Measurements from ENCODE around the gene GRAP. TPM values are rescaled to one million over a fixed set of nuclear protein-coding genes. Genes with fewer than 3 reads are reported as not detected.

Gene GRAP
- total RNA-seq, 2 donors from 2014 or later = 9.7 to 15.9 TPM

DNA sequence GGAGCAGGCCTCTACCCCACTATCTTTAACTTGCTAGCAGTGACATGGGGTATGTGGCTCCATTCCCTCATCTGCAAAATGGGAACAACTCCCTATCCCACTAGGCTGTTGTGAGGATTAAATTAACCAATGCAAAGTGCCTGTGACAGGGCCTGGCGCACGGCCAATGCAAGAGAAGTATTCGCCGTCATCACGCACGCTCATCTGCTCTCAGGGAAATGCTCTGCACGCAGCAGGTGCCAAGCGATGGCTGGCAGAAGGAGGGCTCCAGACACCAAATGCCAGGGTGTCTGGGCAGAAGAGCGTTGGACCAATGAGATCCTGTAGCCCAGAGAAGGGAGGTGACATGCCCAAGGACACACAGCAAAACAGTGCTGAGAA is 59.5 kb downstream of the GRAP start:
- H3K27ac Mint-ChIP-seq = no peak overlapping the region
- H3K9me3 Mint-ChIP-seq = no peaks in the 10 kb centered on the region
- H3K36me3 Mint-ChIP-seq (ENCODE audit: insufficient read depth in 2 of 2) = no peaks in the 10 kb centered on the region
- ATAC-seq (replicated peaks in 1 of 2) (no peak), DNase-seq (no peak)
- no peak overlapping the region for H3K4me3 Mint-ChIP-seq
- peaks cover 20% of the 10 kb centered on the region for H3K4me1 Mint-ChIP-seq (ENCODE audit: low read depth)
- H3K27me3 Mint-ChIP-seq (ENCODE audit: low read depth) = no peaks in the 10 kb centered on the region

- ATAC-seq (replicated peaks in 1 of 2) (peak in 1 of 2 donors; percentile 39), DNase-seq (peak in 1 of 2 donors; percentile 28)
- H3K36me3 Mint-ChIP-seq (ENCODE audit: insufficient read depth in 2 of 2) = no peaks in the 10 kb centered on the region
- no peaks in the 10 kb centered on the region for H3K27me3 Mint-ChIP-seq (ENCODE audit: low read depth)
- no peak overlapping the region for H3K27ac Mint-ChIP-seq
- peaks cover 19% of the 10 kb centered on the region for H3K4me1 Mint-ChIP-seq (ENCODE audit: low read depth)
- H3K9me3 Mint-ChIP-seq = no peaks in the 10 kb centered on the region
- no peak overlapping the region for H3K4me3 Mint-ChIP-seq
Measured at GRCh38 chr17:18986541-18987229, 60.1 kb downstream of the GRAP start.

- no peaks in the 10 kb centered on the region for H3K27me3 Mint-ChIP-seq (ENCODE audit: low read depth)
- peaks cover 19% of the 10 kb centered on the region for H3K4me1 Mint-ChIP-seq (ENCODE audit: low read depth)
- DNase-seq = no peak
- no peaks in the 10 kb centered on the region for H3K9me3 Mint-ChIP-seq
- ATAC-seq (replicated peaks in 1 of 2) = no peak
- H3K36me3 Mint-ChIP-seq (ENCODE audit: insufficient read depth in 2 of 2) = no peaks in the 10 kb centered on the region
- H3K4me3 Mint-ChIP-seq = no peak overlapping the region
- H3K27ac Mint-ChIP-seq = no peak overlapping the region
Measured at GRCh38 chr17:18985475-18985874, 61.3 kb downstream of the GRAP start.

DNA sequence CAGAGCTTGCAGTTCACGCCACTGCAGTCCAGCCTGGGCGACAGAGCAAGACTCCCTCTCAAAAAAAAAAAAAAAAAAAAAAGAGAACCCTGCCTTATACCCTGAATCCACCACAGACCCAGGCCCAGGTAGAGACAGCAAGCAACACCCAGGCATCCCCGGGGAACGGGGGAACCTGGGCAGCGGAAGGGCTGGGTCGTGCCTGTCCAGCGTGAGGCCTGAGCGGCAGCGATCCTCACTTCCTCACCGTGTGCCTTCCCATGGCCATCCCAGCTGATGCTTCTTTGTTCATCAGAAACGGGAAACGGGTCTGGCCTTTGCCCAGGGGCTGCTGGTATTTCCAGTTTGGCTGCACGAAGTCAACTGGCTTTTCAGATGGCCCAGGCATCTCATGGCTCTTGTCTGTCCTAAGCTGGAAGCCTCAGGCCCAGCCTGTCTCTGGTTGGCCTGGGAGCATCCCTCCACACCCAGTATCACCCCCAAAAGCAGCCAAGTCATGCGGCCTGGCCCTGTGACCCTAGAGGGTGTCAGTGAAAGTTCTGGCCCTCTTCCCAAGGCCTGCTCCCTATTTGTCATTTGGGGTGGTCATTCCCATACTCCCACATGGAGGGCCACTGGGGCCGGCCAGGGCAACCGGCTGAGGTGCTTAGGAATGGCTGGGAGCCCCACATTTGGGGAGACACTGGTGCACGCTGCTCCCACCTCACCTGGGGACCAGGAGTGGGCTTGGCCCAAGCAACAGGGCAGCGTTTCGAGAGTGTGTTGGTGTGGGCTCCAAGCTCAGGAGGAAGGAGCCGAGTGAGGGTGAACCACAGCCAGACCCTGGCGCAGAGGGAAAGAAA is 62.3 kb downstream of the GRAP start:
- Mint-ChIP-seq H3K9me3 (no peaks in the 10 kb centered on the region), H3K4me1 (ENCODE audit: low read depth) (peaks cover 19% of the 10 kb centered on the region), H3K36me3 (ENCODE audit: insufficient read depth in 2 of 2) (no peaks in the 10 kb centered on the region), H3K27me3 (ENCODE audit: low read depth) (no peaks in the 10 kb centered on the region), H3K4me3 (no peak overlapping the region), H3K27ac (no peak overlapping the region)
- ATAC-seq (replicated peaks in 1 of 2) (no peak), DNase-seq (no peak)

- H3K27ac Mint-ChIP-seq = no peak overlapping the region
- no peak for DNase-seq
- H3K36me3 Mint-ChIP-seq (ENCODE audit: insufficient read depth in 2 of 2) = peaks cover 0 to 5% of the 10 kb centered on the region in 2 donors
- H3K4me3 Mint-ChIP-seq = no peak overlapping the region
- H3K4me1 Mint-ChIP-seq (ENCODE audit: low read depth) = peaks cover 6% of the 10 kb centered on the region
- no peaks in the 10 kb centered on the region for H3K9me3 Mint-ChIP-seq
- no peaks in the 10 kb centered on the region for H3K27me3 Mint-ChIP-seq (ENCODE audit: low read depth)
- peak; percentile 49 to 50 for ATAC-seq (replicated peaks in 1 of 2)
Measured at GRCh38 chr17:18981642-18982424, 64.9 kb downstream of the GRAP start.

DNA sequence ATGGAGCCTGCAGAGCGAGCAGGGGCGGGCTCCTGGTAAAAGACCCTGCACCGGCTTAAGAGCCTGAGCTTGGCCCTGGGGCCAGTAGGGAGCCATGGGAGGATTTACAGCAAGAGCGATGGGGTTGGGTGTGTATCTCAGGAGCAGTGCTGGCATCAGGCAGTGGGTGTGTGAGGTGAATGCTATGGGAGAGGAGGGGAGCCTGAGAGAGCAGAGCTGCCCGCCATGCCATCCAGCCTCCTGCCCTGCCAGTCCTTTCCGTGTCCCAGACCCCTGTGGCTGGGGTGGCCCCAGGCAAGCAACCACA is 65.5 kb downstream of the GRAP start:
- Mint-ChIP-seq H3K27ac (no peak overlapping the region), H3K4me3 (no peak overlapping the region), H3K4me1 (ENCODE audit: low read depth) (peaks cover 5% of the 10 kb centered on the region), H3K9me3 (no peaks in the 10 kb centered on the region), H3K36me3 (ENCODE audit: insufficient read depth in 2 of 2) (peaks cover 0 to 5% of the 10 kb centered on the region in 2 donors), H3K27me3 (ENCODE audit: low read depth) (no peaks in the 10 kb centered on the region)
- DNase-seq = no peak
- ATAC-seq (replicated peaks in 1 of 2) = no peak

- Mint-ChIP-seq H3K36me3 (ENCODE audit: insufficient read depth in 2 of 2) (peaks cover 0 to 5% of the 10 kb centered on the region in 2 donors), H3K4me3 (no peak overlapping the region), H3K27me3 (ENCODE audit: low read depth) (no peaks in the 10 kb centered on the region), H3K9me3 (no peaks in the 10 kb centered on the region), H3K4me1 (ENCODE audit: low read depth) (peaks cover 5% of the 10 kb centered on the region), H3K27ac (no peak overlapping the region)
- DNase-seq = no peak
- no peak for ATAC-seq (replicated peaks in 1 of 2)
Measured at GRCh38 chr17:18980682-18981334, 65.9 kb downstream of the GRAP start.

DNA sequence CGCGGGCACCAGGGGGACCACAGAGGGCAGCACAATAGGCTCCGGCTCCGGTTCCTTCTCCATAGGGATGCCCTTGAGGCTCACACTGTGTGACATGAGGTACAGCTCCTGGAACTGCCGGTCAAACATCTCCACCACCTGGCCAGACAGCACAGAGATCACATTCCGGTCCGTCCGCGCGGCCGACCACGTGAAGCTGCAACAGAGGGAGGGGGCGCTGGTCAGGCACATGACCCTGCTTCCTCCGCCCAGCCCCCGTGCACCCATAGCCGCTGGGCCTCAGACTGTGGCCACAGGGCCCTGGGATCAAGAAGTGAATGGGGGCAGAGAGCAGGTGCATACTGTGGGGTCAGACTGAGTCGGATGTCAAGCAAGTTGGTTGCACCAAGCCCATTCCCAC is 68.1 kb downstream of the GRAP start:
- no peak for DNase-seq
- H3K27ac Mint-ChIP-seq = no peak overlapping the region
- H3K9me3 Mint-ChIP-seq = no peaks in the 10 kb centered on the region
- H3K4me1 Mint-ChIP-seq (ENCODE audit: low read depth) = peaks cover 18% of the 10 kb centered on the region
- H3K27me3 Mint-ChIP-seq (ENCODE audit: low read depth) = no peaks in the 10 kb centered on the region
- H3K4me3 Mint-ChIP-seq = no peak overlapping the region
- ATAC-seq (replicated peaks in 1 of 2) = no peak
- peaks cover 3 to 8% of the 10 kb centered on the region in 2 donors for H3K36me3 Mint-ChIP-seq (ENCODE audit: insufficient read depth in 2 of 2)

DNA sequence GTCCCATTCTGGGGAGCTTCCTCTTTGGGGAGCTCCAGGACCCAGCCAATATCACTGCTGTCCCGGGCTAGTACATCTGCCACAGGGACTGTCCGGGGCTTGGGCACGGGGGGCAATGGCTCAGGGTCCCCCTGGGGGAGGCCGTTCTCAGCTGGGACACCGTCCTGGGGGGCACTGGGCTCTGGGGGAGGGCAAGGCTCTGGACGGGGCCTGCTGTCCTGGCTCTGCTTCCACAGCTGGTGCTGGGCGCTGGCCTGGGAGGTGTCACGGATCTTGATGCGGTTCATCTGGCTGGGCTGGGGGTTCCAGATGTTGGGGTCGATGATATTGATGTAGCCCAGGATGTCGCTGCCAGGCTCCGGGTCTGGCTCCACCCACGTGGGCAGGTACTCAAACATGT is 68.7 kb downstream of the GRAP start:
- Mint-ChIP-seq H3K27me3 (ENCODE audit: low read depth) (no peaks in the 10 kb centered on the region), H3K36me3 (ENCODE audit: insufficient read depth in 2 of 2) (peaks cover 3 to 8% of the 10 kb centered on the region in 2 donors), H3K9me3 (no peaks in the 10 kb centered on the region), H3K4me1 (ENCODE audit: low read depth) (peaks cover 18% of the 10 kb centered on the region), H3K4me3 (no peak overlapping the region), H3K27ac (no peak overlapping the region)
- no peak for ATAC-seq (replicated peaks in 1 of 2)
- no peak for DNase-seq

- H3K27ac Mint-ChIP-seq = no peak overlapping the region
- DNase-seq (no peak), ATAC-seq (replicated peaks in 1 of 2) (no peak)
- no peak overlapping the region for H3K4me3 Mint-ChIP-seq
- no peaks in the 10 kb centered on the region for H3K27me3 Mint-ChIP-seq (ENCODE audit: low read depth)
- no peaks in the 10 kb centered on the region for H3K9me3 Mint-ChIP-seq
- peaks cover 18% of the 10 kb centered on the region for H3K4me1 Mint-ChIP-seq (ENCODE audit: low read depth)
- peaks cover 3 to 8% of the 10 kb centered on the region in 2 donors for H3K36me3 Mint-ChIP-seq (ENCODE audit: insufficient read depth in 2 of 2)
Measured at GRCh38 chr17:18977646-18978045, 69.1 kb downstream of the GRAP start.

- Mint-ChIP-seq H3K36me3 (ENCODE audit: insufficient read depth in 2 of 2) (peaks cover 3 to 8% of the 10 kb centered on the region in 2 donors), H3K27ac (no peak overlapping the region), H3K9me3 (no peaks in the 10 kb centered on the region), H3K27me3 (ENCODE audit: low read depth) (no peaks in the 10 kb centered on the region), H3K4me1 (ENCODE audit: low read depth) (peaks cover 14% of the 10 kb centered on the region), H3K4me3 (no peak overlapping the region)
- ATAC-seq (replicated peaks in 1 of 2) = no peak
- DNase-seq = no peak
Measured at GRCh38 chr17:18977021-18977420, 69.7 kb downstream of the GRAP start.

DNA sequence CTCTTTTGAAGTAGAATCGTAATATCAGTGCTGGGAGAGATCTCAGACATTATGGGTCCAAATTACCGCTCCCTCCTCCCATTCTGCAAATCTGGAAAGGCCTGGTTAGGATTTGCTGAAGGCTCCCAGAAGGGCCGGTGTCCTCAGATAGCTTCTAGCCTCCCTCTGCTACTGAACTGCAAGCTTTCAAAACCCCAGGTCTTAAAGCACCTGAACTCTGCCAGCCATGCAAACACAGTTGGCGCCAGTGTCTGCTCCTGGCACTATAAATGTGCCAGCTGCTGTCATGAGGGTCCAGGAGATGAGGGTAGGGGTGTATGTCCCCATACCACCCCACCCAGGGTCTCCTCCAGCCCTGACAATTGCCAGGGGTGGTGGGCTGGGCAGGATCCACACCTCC is 70.6 kb downstream of the GRAP start:
- Mint-ChIP-seq H3K27ac (no peak overlapping the region), H3K36me3 (ENCODE audit: insufficient read depth in 2 of 2) (peaks cover 3 to 8% of the 10 kb centered on the region in 2 donors), H3K4me3 (no peak overlapping the region), H3K9me3 (no peaks in the 10 kb centered on the region), H3K4me1 (ENCODE audit: low read depth) (peaks cover 13% of the 10 kb centered on the region), H3K27me3 (ENCODE audit: low read depth) (no peaks in the 10 kb centered on the region)
- DNase-seq (no peak), ATAC-seq (replicated peaks in 1 of 2) (no peak)

GRCh38 chr17:18975597-18975996 is 71.2 kb downstream of the GRAP start:
- H3K27ac Mint-ChIP-seq = no peak overlapping the region
- DNase-seq (no peak), ATAC-seq (replicated peaks in 1 of 2) (no peak)
- H3K36me3 Mint-ChIP-seq (ENCODE audit: insufficient read depth in 2 of 2) = peaks cover 3 to 8% of the 10 kb centered on the region in 2 donors
- peaks cover 13% of the 10 kb centered on the region for H3K4me1 Mint-ChIP-seq (ENCODE audit: low read depth)
- H3K4me3 Mint-ChIP-seq = no peak overlapping the region
- no peaks in the 10 kb centered on the region for H3K27me3 Mint-ChIP-seq (ENCODE audit: low read depth)
- H3K9me3 Mint-ChIP-seq = no peaks in the 10 kb centered on the region

Measured in activated T-cell treated with anti-CD3 and anti-CD28 coated beads, Interleukin-2, amount 50 U/mL, for 72 hours (primary cell).